HuH-7 (cell line): ENCODE measurements around the gene PHC1.
"Not testable (repeated sequence)": the region's sequence is repeated elsewhere in the genome, so short reads cannot be mapped to it uniquely, and the experiment has no call there.

Experiments used
- DNase-seq: peaks from one replicate; pipeline ENCODE4 v3.0.0; 2011; ENCODE audit warnings: low spot score

PHC1 gene

GRCh38 chr12:8914033-8914715 lies at the start of gene PHC1:
Gene PHC1, plus strand, starts transcription at chr12:8914509. Its CDS starts 3,169 bp downstream, at chr12:8917678.
- peak; percentile 72 for DNase-seq

DNA sequence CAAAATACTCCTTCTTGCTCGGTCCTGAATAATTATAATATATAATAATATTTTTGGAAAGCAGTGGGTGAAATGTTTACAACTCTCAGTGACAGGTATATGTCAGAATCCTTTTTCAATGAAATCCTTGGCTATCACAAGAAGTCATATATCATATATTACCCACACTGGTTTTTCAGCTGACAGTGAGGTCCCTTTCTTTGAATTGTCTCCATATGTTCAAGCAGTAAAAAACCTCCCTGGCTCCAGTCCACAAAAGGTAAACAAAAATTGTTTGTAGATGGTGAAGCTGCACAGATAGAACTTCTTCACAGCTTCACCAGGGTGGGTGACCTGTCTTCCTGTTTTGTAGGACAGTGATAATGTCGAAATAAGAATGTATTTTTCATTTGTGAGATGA lies 47.9 kb upstream of the PHC1 start:
- DNase-seq = no peak

DNA sequence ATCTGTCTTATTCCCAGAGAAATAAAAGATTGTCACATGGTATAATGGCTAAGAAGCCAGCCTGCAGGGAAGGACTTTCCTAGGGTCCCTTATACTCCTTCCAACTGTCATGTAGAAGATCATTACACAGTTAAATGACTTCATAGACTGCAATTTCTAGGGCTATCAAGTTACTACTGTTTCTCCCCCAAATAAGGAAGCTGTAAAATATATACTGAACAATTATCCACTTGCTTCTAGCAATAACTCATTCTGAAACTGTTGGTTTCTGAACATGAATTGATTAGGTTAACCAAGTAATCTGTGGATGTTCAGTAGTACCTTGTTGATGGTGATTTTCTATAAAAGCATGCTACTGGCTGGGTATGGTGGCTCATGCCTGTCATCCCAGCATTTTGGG lies 47.3 kb upstream of the PHC1 start:
- no peak for DNase-seq

DNA sequence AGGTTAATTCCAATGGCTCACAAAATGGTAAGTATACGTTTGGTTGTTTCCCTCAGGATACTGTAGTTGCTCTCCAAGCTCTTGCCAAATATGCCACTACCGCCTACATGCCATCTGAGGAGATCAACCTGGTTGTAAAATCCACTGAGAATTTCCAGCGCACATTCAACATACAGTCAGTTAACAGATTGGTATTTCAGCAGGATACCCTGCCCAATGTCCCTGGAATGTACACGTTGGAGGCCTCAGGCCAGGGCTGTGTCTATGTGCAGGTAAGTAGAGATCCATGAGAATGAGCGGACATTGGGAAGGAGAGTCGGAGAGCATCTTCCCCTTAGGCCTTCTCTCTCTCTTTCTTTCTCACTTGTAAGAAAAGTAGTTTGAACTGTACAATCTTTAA lies 46.5 kb upstream of the PHC1 start:
- DNase-seq = no peak

GRCh38 chr12:8870586-8870985 lies 43.7 kb upstream of the PHC1 start:
- DNase-seq = no peak

DNA sequence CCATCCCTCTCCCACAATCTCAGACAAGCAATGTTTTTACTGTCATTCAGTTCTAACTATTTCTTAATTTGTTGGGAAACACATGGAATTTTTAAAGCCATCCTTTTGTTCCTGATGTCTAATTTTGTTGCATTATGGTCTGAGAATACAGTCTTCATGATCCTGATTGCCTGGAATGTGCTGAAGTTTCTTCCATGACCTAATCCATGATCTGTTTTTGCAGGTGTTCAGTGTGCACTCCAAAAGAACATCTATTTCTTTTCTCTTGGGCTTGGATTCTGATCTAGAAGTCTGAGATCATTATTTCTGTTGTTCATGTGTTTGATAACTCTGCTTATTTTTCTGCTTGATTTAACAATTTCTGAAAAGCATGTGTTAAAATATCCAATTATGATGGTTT lies 43.2 kb upstream of the PHC1 start:
- no peak for DNase-seq

DNA sequence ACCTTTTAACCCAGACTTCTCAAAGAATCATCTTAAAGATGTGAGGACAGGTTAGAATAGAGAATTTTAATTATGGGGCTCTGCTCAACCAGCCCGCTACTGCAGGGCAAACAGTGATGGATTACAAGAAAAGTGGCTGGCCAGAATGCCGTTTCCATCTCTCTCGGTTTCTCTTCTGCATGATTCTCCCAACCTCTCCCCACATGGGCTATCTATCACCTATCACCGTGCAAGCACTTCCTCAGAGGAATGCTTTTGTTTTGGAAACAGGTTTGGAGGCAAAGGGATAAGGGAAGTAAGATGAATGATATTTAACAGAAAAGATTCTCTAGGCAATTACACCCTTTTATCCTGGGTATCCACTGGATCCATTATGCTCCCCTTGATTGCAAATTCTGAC lies 37.4 kb upstream of the PHC1 start:
- no peak for DNase-seq

DNA sequence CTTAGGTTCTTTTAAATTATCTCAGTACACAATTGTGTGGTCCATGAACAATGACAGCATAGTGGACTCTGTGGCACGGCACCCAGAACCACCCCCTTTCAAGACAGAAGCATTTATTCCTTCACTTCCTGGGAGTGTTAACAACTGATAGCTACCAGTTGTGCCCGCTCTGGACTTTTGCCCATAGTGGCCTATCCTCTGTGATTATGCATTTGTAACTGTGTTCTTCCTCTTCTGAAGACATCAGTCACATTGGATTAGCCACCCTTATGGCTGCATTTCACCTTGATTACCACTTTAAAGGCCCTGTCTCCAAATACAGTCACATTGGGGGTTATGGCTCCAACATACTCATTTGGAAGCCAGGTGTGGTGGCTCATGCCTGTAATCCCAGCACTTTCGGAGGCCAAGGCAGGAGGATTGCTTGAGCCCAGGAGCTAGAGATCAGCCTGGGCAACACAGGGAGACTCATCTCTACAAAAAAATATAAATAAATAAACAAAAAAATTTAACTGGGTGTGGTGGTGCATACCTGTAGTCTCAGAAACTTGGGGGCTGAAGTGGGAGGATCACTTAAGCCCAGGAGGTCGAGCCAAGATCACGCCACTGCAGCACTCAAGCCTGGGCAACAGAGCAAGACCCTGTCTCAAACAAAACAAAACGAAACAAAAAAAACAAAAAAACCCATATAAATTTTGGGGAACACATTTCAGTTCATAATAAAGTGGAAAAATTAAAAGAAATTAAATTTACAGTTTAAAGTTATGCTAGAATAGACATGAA lies 27.6 kb upstream of the PHC1 start:
- DNase-seq = no peak

GRCh38 chr12:8887285-8887715 lies 27.0 kb upstream of the PHC1 start:
- DNase-seq = no peak

DNA sequence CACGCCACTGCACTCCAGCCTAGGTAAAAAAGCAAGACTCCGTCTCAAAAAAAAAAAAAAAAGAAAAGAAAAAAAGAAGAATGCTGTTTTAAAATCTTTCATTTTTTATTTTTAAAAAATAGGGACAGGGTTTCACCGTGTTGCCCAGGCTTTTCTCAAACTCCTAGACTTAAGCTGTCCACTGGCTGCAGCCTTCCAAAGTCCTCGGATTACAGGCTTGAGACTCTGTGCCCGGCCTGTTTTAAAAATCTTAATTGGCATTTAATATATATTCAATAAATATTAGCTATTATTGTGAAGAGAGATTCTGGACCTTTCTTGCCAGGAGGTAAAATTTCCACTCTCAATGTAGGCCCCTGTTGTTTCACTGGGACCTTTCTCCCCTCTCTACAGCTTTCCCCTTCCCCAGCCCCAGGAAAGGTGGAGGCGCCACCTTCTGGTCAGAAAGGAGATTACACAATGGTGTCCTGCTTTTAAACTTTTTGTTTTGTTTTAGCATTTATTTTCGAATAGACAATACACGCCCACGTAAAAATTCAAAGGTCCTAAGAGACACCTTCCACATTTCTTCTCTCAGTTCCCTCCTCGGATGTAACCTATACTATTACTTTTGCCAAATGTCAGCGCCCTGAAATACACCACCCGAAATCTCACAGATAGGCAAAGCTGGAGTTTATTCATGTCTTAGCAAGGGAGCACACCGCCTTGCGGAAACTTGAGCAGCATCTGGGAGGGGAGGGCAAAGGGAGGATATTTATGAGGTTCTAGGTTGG lies 23.8 kb upstream of the PHC1 start:
- DNase-seq = peak; percentile 55

DNA sequence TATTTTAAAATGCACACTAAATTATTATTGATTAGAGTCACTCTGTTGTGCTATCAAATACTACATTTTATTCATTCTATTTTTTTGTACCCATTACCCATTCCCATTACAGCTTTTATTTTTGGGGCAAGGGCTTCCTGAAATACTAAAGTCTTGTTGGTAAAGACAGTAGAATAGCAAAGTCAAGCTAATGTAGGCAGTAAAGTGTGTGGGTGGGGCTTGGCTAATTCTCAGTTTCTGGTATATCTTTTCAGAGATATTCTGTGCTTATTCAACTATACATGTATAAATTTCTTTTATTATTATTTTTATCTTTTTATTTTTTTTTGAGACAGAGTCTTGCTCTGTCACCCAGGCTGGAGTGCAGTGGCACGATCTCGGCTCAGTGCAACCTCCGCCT lies 22.3 kb upstream of the PHC1 start:
- DNase-seq = no peak

- DNase-seq = no peak
Observed at GRCh38 chr12:8894378-8894777, 19.9 kb upstream of the PHC1 start.

GRCh38 chr12:8894986-8895385 lies 19.3 kb upstream of the PHC1 start:
- no peak for DNase-seq

DNA sequence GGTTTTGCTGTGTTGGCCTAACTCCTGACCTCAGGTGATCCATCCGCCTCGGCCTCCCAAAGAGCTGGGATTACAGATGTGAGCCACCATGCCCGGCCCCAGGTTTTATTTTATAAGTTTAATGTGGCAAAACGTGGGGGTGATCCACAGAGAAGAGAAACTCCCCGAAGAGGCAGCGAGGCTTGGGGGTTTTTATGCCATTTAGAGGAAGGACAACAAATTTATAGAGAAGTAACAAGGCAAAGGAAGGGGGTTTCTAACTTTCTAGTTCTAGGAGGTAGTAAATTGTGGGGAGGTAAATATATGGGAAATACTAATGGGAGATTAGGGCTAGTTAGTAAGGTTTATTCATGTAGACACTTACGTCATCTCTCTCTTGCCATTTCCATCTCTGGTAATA lies 17.2 kb upstream of the PHC1 start:
- no peak for DNase-seq

GRCh38 chr12:8899830-8900229 lies 14.5 kb upstream of the PHC1 start:
- DNase-seq = no peak

DNA sequence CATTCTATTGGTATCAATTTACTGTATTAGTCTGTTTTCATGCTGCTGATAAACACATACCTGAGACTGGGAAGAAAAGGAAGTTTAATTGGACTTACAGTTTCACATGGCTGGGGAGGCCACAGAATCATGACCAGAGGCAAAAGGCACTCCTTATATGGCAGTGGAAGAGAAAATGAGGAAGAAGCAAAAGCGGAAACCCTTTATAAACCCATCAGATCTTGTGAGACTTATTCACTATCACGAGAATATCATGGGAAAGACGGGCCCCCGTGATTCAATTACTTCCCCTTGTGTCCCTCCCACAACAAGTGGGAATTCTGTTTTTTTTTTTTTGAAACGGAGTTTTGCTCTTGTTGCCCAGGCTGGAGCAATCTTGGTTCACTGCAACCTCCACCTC lies 11.6 kb upstream of the PHC1 start:
- not testable (repeated sequence) for DNase-seq

DNA sequence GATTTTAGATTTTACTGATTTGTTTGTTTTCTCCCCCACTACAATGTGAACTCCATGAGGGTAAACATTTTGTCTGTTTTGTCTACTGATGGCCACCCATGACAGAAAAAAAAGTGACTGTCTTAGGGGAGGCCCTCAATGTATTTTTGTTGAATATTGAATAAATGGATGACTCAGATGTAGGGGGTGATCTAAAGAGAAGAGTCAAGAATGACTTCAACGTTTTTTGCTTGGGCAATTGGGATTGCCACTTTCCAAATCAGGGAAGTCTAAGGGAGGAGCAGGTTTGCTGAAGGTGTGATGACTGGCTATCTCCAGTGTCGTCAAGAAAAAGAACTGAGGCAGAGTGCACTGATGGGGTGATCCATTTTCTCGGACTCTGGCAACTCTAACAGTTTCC lies 10.7 kb upstream of the PHC1 start:
- no peak for DNase-seq

- no peak for DNase-seq
Observed at GRCh38 chr12:8904665-8905064, 9.6 kb upstream of the PHC1 start.

DNA sequence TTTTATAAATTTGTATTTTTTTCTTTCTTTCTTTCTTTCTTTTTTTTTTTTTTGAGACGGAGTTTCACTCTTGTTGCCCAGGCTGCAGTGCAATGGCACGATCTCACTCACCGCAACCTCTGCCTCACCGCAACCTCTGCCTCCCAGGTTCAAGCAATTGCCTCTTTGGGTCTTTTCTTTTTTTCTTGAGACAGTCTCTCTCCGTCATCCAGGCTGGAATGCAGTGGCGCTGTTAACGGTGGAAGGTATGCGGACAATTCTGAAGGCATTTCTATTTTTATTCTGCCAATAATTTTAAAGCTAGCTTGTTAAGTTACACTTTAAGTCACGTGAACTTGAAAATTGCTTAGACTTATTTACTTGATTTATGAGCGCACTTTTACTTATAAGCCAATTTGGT lies 8.8 kb upstream of the PHC1 start:
- no peak for DNase-seq

DNA sequence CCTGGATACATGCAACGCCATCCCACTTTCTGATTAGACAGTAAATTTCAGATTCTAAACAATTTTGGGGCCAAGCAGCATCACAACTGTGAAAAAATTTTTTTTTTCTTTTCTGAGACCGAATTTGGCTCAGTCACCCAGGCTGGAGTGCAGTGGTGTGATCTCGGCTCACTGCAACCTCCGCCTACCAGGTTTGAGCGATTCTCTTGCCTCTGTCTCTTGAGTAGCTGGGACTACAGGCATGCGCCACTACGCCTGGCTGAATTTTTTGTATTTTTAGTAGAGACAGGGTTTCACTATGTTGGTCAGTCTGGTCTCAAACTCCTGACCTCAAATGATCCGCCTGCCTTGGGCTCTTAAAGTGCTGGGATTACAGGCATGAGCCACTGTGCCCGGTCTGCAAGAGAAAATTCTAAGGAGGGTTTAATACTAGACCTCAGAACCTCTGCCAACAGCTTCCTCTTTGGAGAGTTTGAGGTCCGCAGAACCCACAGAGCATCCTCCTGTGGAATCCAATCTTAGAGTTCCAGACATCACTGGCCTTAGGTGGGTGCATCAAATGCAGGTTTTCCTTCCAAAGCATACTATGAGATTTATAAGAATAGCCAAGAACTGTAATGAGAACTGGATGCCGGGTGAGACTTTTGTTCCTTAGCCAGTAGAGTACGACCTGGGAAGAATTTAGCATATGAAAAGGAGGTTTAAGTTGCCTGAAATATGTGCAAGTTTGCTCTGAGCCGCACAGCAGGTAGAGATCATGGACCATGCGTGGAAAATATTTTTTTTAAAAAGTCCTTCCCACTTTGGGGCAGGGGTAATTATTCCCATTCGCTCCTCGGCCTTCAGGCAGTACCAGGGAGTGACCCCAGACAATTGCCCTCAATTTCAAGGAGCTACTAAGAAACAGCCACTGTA lies 7.8 kb upstream of the PHC1 start:
- DNase-seq = no peak

GRCh38 chr12:8907513-8907912 lies 6.8 kb upstream of the PHC1 start:
- DNase-seq = no peak

DNA sequence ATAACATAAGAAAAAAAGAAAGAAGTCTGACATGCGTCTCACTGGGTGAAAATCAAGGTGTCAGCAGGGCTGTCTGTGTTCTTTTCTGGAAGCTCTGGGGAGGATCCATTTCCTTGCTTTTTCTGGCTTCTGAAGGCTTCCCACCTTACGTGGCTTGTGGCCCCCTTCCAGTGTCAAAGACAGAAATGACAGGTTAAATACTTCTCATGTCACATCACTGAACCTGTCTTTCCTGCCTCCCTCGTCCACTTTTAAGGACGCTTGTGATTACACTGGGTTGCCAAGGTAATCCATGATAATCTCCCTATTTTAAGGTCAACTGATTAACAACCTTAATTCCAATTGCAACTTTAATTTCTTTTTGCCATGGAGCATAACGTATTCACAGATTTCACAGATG lies 4.6 kb upstream of the PHC1 start:
- DNase-seq = no peak
